ENCODE results near the gene METTL25B. TPM values are rescaled to one million over a fixed set of nuclear protein-coding genes. Genes with fewer than 3 reads are reported as not detected.

The METTL25B gene
- total and polyA plus RNA-seq, 2 of the 4 experiments (the other 2 are of a cell fraction) = 2.3 to 10.1 TPM

DNA sequence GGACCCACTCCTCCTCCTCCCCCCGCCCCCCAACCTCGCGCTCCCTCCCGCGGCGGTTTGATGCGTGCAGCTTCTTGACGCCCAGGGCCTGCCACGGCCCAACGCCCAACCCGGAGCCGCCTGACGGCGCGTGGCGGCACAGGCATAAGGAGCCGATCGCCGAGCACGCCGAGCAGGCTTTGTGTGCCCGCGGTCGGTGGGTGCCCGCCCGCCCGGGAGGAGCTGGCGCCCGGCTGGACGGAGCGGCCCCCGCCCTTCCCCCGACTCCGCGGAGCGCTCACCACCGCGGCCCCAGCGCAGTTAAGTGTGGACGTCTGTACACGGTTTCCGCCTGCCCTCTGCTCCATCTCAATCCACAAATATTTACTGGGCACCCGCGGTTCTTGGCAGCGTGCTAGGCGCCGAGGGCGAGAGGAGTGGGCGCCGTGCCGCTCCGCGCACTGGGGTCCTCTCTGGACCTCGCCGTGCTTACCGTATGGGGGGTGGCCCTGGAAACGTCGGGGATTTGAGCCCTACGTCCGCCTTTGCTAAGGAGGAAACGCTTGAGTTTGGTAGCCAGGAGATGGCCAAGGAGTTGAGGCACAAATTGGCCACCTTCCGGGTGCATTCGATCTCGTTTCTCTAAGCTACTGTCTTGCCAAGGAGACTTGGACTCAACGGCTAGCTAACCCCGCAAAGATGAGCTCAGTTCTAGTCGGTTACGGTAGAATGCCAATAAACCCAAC, 23.6 kb downstream of the METTL25B start (continued):
- TF ChIP-seq MXI1 (IDR thresholded peaks at IDR 0.05; ENCODE audit: borderline replicate concordance, low read depth, low read length) (peak; percentile 84), MAFK (IDR thresholded peaks at IDR 0.05; ENCODE audit: low read depth, low read length) (peak; percentile 7; the same call in 1 of the 2 replicates), POLR2A (IDR thresholded peaks at IDR 0.05; ENCODE audit: low read depth, low read length) (peak; percentile 29; the same call in 1 of the 2 replicates)

DNA sequence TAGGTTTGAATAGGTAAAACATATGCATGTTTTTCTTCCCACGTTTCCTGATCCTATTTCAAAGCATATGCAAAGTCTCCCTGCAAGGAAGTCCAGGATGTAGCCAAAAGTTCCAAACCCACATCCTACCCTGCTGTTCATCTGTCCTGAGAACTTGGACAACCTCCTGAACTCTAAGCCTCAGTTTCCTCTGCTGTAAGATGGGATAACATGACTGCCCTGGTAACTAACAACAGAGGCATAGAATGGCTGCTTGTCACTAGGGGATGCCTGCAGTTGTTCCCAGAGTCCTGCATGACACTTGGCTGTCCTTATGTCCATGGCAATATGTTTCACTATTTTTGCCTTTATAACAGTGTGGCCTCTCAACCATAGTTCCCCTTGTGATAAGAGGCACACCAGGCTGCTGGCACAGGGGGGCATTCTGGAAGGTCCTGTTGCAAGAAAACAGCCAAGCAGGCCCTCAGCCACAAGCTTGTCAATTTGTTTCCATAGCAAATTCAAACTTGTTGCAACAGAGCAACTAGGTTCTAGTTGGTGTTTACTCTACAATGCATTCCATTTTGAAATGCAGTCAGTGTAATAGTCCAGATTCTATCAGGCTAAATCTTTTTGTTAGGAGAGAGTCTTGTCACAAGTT, 24.7 kb downstream of the METTL25B start:
- H3K27me3 ChIP-seq (ENCODE audit: control insufficient read depth, insufficient read depth, low read length) = no peaks in the 10 kb centered on the region
- H3K4me2 ChIP-seq (ENCODE audit: low read depth, low read length) = peak overlapping the region; percentile 90
- 20% methylated on average over 1 of the region's 1 CpG; no CpG with 5 or more reads in 1 of the 2 experiments for WGBS, 2 experiments (ENCODE audit: extremely low coverage in 2 of 2, insufficient read length in 1 of 2)
- no peak overlapping the region for H2AK9ac ChIP-seq (replicated peaks; ENCODE audit: low read depth, low read length, poor library complexity)
- H3K18ac ChIP-seq (ENCODE audit: low read depth, low read length) = peak overlapping the region; percentile 45; the same call in 1 of the 2 replicates
- 0 out of 2 replicates have a peak, but pooled peaks cover 11% of the 10 kb centered on the region for H3K9me1 ChIP-seq (ENCODE audit: insufficient read depth, low read length)
- no peak overlapping the region for H2BK120ac ChIP-seq (ENCODE audit: low read depth, low read length)
- H2AK5ac ChIP-seq (ENCODE audit: low read depth, low read length) = peak overlapping the region; percentile 52; the same call in 1 of the 2 replicates
- in situ Hi-C loops (cut with MboI; ENCODE audit: low sequenced_read_pairs) (no loop called here), intact Hi-C loops (cut with micrococcal nuclease) (loop anchor here (2.0 kb wide), 1 partner anchor 14 kb away; the partner anchor contains the start of gene PRCC), dilution Hi-C loops (cut with HindIII; ENCODE audit: low sequenced_read_pairs, unreplicated experiment) (no loop called here)
- H3K9ac ChIP-seq (ENCODE audit: low read depth, low read length) = peak overlapping the region; percentile 39; the same call in 1 of the 2 replicates
- no peak overlapping the region for H2BK20ac ChIP-seq (ENCODE audit: low read depth, low read length)
- H4K91ac ChIP-seq (ENCODE audit: insufficient read depth, low read depth, low read length) = peak overlapping the region; percentile 19; the same call in 1 of the 2 replicates
- DNase-seq (peak; percentile 64), ATAC-seq (ENCODE audit: low read depth) (no peak)
- H2BK15ac ChIP-seq (ENCODE audit: low read depth, low read length) = peak overlapping the region; percentile 30; the same call in 1 of the 3 replicates
- H3K36me3 ChIP-seq (ENCODE audit: control insufficient read depth, insufficient read depth, low read length) = no peaks in the 10 kb centered on the region
- H3K14ac ChIP-seq (replicated peaks; ENCODE audit: low read depth, low read length) = peak overlapping the region; percentile 14; the same call in 1 of the 2 replicates
- TF ChIP-seq BHLHE40 (IDR thresholded peaks at IDR 0.05; ENCODE audit: low read depth, low read length) = no peak
- peak; percentile 82 for TF ChIP-seq CEBPB (IDR thresholded peaks at IDR 0.05; ENCODE audit: low read depth, low read length)
- no peaks in the 10 kb centered on the region for H4K20me1 ChIP-seq (ENCODE audit: insufficient read depth, low read length)
- H2BK5ac ChIP-seq (ENCODE audit: low read depth, low read length, poor library complexity, severe bottlenecking) = peak overlapping the region; percentile 22
- no peaks in the 10 kb centered on the region for H3K9me3 ChIP-seq (ENCODE audit: control insufficient read depth, insufficient read depth, low read length)
- no TSS peak for BruUV-seq (replicated peaks)
- H3K23ac ChIP-seq (ENCODE audit: low read depth, low read length) = peak overlapping the region; percentile 79
- CTCF ChIA-PET = interaction anchor here (1.0 kb wide), 1 partner anchor 14 kb away, joined by 3 read pairs; no protein-coding TSS in a partner anchor
- peak overlapping the region in 1 of 2 experiments; percentile 9; a peak in 1 of 4 replicates for H4K8ac ChIP-seq (ENCODE audit: low read depth in 2 of 2, low read length in 2 of 2)
- H3K4me3 ChIP-seq (ENCODE audit: insufficient read depth, low read depth, low read length) = peak overlapping the region; percentile 1
- H3K4me1 ChIP-seq (ENCODE audit: control insufficient read depth, insufficient read depth, low read length) = peaks cover 23% of the 10 kb centered on the region
- H2AFZ ChIP-seq (replicated peaks; ENCODE audit: low read length, poor library complexity) = no peak overlapping the region
- POLR2A ChIA-PET (ENCODE audit: unreplicated experiment) = no interaction called here
- H3K4ac ChIP-seq (ENCODE audit: low read depth, low read length) = peak overlapping the region; percentile 47
- H4K5ac ChIP-seq (ENCODE audit: low read depth, low read length) = peak overlapping the region; percentile 29; the same call in 1 of the 2 replicates
- peak overlapping the region; percentile 56; the same call in 1 of the 2 replicates for H3K27ac ChIP-seq (ENCODE audit: insufficient read depth, low read length)
- H3K79me1 ChIP-seq (ENCODE audit: low read depth in 1 of 2, low read length in 2 of 2) = peaks cover 10 to 41% of the 10 kb centered on the region in 2 experiments
- H3K56ac ChIP-seq (ENCODE audit: extremely low read depth, insufficient read depth, low read length) = no peak overlapping the region

Measured in IMR-90 (cell line).